ENCODE data around the gene ANO9.

- TF ChIP-seq, protein P1, sequence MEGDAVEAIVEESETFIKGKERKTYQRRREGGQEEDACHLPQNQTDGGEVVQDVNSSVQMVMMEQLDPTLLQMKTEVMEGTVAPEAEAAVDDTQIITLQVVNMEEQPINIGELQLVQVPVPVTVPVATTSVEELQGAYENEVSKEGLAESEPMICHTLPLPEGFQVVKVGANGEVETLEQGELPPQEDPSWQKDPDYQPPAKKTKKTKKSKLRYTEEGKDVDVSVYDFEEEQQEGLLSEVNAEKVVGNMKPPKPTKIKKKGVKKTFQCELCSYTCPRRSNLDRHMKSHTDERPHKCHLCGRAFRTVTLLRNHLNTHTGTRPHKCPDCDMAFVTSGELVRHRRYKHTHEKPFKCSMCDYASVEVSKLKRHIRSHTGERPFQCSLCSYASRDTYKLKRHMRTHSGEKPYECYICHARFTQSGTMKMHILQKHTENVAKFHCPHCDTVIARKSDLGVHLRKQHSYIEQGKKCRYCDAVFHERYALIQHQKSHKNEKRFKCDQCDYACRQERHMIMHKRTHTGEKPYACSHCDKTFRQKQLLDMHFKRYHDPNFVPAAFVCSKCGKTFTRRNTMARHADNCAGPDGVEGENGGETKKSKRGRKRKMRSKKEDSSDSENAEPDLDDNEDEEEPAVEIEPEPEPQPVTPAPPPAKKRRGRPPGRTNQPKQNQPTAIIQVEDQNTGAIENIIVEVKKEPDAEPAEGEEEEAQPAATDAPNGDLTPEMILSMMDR (IDR thresholded peaks at IDR 0.05; ENCODE audit: low read length): no peak
- TF ChIP-seq EZH2 (IDR thresholded peaks at IDR 0.05; ENCODE audit: borderline replicate concordance, low read length): no peak
Observed at GRCh38 chr11:469684-470560, 28.1 kb upstream of the ANO9 start.

All from OCI-LY1 (cell line).